IPS-20b (cell line): ENCODE data around the gene BCAR3.

Experiments used
- H3K27ac ChIP-seq: one replicate; pipeline ENCODE4 v1.5.1; 2013; ENCODE audit warnings: low read length
- H3K27me3 ChIP-seq: 2 replicates; pipeline ENCODE4 v1.6.1; 2013; ENCODE audit warnings: mild to moderate bottlenecking, low read length, inconsistent platforms; ENCODE audit not compliant: insufficient read depth
- H3K36me3 ChIP-seq: 2 replicates; pipeline ENCODE4 v1.6.1; 2013; ENCODE audit warnings: low read depth, mild to moderate bottlenecking, inconsistent platforms, low read length, moderate library complexity; ENCODE audit not compliant: insufficient read depth
- H3K4me1 ChIP-seq: 2 replicates; pipeline ENCODE4 v1.6.1; 2013; ENCODE audit warnings: mild to moderate bottlenecking, control low read depth, inconsistent platforms, low read length, moderate library complexity; ENCODE audit not compliant: insufficient read depth
- H3K4me3 ChIP-seq: 2 replicates; pipeline ENCODE4 v1.5.1; 2013; ENCODE audit warnings: mild to moderate bottlenecking, low read length, inconsistent platforms
- H3K9ac ChIP-seq: 2 replicates; pipeline ENCODE4 v1.6.1; 2013; ENCODE audit warnings: low read depth, mild to moderate bottlenecking, inconsistent platforms, low read length, moderate library complexity
- H3K9me3 ChIP-seq: 2 replicates; pipeline ENCODE4 v1.6.1; 2013; ENCODE audit warnings: mild to moderate bottlenecking, low read depth, low read length, inconsistent platforms; ENCODE audit not compliant: insufficient read depth

BCAR3 gene

DNA sequence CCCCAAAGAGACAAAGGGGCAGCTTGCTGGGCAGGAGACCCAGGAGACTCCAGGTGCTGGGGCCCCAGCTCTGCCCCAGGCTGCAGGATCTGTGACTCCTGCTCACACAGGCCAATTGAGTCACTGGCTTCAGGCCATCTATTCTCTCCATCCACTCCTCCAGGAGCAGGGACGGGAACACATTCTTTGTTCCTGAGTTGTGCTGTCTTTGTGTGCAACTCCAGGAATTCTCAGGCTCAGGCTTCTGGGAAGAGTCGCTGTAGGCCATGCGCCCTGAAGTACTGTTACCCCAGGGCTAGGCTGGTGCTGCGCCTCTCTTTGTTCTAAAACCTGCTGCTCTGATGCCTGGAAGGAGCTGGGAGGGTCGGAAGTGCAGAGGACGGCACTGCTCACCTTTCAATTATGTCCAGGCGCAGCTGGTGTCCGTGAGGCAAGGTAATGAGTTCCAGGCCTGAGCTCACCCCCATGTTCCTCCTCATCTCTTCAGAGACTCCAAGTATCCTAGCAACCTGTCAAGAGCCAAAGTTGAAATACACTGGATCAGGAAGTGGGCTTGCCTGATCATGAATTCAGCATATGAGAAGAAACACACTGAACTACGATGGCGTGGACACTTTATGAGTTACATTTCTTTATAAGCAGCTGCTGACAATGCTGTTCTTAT lies 105.9 kb downstream of the BCAR3 start:
- Histone ChIP-seq H3K36me3 (peaks cover 34% of the 10 kb centered on the region), H3K9me3 (no peaks in the 10 kb centered on the region), H3K4me1 (peaks cover 13% of the 10 kb centered on the region; the same call in 1 of the 2 replicates), H3K27ac (no peak overlapping the region), H3K4me3 (no peak overlapping the region), H3K9ac (no peak overlapping the region; the same call in 1 of the 2 replicates), H3K27me3 (no peaks in the 10 kb centered on the region)

GRCh38 chr1:93574991-93575390 lies 106.6 kb downstream of the BCAR3 start:
- Histone ChIP-seq H3K27me3 (no peaks in the 10 kb centered on the region), H3K9me3 (no peaks in the 10 kb centered on the region), H3K36me3 (peaks cover 40% of the 10 kb centered on the region), H3K4me3 (no peak overlapping the region), H3K27ac (no peak overlapping the region), H3K9ac (no peak overlapping the region), H3K4me1 (peaks cover 13% of the 10 kb centered on the region; the same call in 1 of the 2 replicates)

DNA sequence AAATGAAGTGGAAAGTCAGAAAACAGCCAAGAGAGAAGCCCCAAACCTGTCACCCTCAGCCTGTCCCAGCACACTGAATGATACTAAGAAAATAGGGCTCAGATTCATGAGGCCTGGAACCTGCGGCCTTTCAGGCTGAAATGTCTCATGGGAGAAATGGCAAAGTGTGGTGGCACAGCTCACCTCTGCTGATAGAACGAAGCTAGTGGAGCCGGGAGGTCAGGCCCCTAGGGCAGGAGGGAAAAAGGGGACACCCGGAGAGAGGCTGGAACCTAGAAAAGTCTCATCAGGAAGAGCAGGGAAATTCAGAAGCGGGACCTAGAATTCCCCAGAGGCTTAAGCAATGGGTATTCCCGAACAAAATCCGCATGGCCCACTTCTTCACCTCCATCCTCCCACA lies 107.1 kb downstream of the BCAR3 start:
- peaks cover 45% of the 10 kb centered on the region for H3K36me3 ChIP-seq
- H3K27ac ChIP-seq, result no peak overlapping the region
- no peak overlapping the region for H3K4me3 ChIP-seq
- H3K27me3 ChIP-seq, result no peaks in the 10 kb centered on the region
- H3K9ac ChIP-seq, result no peak overlapping the region
- H3K4me1 ChIP-seq, result peaks cover 13% of the 10 kb centered on the region; the same call in 1 of the 2 replicates
- no peaks in the 10 kb centered on the region for H3K9me3 ChIP-seq

- H3K9me3 ChIP-seq, result no peaks in the 10 kb centered on the region
- H3K36me3 ChIP-seq, result peaks cover 50% of the 10 kb centered on the region
- no peak overlapping the region for H3K27ac ChIP-seq
Measured at GRCh38 chr1:93573940-93574469, 107.6 kb downstream of the BCAR3 start.

DNA sequence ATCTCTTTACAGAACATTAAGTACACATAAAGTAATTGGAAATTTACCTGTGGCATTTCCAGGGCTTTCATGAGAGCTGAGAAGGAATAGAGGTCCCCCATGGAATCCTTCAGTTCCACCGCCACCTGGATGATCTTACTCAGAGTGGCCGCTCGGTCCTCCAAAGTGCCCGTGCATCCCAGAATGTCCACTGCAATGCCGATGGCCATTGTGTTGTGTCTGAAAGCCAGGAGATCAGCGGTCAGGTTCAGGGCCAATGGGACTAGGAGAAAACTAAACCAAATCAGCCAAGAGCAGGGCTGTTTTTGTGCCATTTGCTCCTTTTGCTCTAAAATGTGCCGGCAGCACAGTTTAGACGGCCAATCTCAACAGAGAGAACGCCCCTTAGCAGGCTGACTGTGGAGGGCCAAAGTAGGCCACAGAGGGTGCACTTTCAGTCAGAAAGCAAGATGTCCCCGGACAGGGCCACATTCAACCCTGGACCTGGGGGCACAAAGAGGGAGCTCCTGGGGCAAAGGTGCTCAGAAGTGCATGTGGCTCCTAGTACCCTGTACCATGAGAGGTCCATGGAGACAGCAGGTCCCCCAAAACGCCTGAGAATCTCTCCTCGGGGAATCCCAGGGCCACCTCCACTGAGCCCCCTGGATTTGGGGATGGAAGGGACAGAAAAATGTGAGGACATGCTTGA lies 109.9 kb downstream of the BCAR3 start:
- Histone ChIP-seq H3K27me3 (no peaks in the 10 kb centered on the region), H3K27ac (peak overlapping the region; percentile 1), H3K4me1 (peaks cover 13% of the 10 kb centered on the region; the same call in 1 of the 2 replicates), H3K36me3 (peaks cover 68% of the 10 kb centered on the region), H3K9me3 (no peaks in the 10 kb centered on the region), H3K9ac (no peak overlapping the region), H3K4me3 (no peak overlapping the region)

More at GRCh38 chr1:93573940-93574469, 107.6 kb downstream of the BCAR3 start:
- Histone ChIP-seq H3K9ac (no peak overlapping the region), H3K4me1 (peaks cover 13% of the 10 kb centered on the region; the same call in 1 of the 2 replicates), H3K27me3 (no peaks in the 10 kb centered on the region), H3K4me3 (no peak overlapping the region)

- peaks cover 71% of the 10 kb centered on the region for H3K36me3 ChIP-seq
Measured at GRCh38 chr1:93569489-93569888, 112.1 kb downstream of the BCAR3 start.

DNA sequence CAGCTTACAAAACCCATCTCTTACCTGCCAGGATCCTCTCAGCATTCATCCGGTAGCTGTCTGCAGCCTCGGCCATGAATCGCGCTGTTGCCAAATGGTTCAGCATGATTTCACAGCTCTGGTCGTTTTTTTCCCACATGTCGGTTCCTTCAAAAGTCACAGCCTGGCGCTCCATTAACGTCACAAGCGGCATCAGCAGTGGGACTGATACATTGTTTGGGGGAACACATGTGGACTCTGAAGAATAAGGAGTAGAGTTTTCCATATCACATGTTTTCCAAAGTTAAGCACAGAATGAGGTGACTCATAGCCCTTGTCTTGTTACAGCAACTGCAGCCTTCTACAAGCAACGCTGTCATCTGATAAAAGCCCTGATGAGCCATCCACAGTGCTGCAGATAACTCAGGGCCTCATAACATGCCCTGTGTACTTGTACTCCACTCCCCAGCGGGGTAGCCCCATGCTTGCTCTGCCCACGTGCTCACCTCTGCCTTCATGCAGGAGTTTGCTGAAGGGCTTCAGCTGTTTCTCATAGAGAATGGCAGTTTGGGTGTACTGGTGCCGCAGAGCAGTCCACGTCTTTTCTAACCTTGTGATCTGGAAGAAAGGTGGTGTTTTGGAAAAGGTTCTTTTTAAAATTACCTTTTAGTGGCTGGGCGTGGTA lies 114.2 kb downstream of the BCAR3 start:
- no peak overlapping the region for H3K27ac ChIP-seq
- no peaks in the 10 kb centered on the region for H3K27me3 ChIP-seq
- H3K9ac ChIP-seq, result no peak overlapping the region
- H3K36me3 ChIP-seq, result peaks cover 73% of the 10 kb centered on the region
- H3K4me3 ChIP-seq, result no peak overlapping the region
- peaks cover 6% of the 10 kb centered on the region; the same call in 1 of the 2 replicates for H3K4me1 ChIP-seq
- H3K9me3 ChIP-seq, result no peaks in the 10 kb centered on the region

More at GRCh38 chr1:93569489-93569888, 112.1 kb downstream of the BCAR3 start:
- Histone ChIP-seq H3K9me3 (no peaks in the 10 kb centered on the region), H3K27me3 (no peaks in the 10 kb centered on the region), H3K27ac (no peak overlapping the region), H3K4me3 (no peak overlapping the region), H3K9ac (no peak overlapping the region), H3K4me1 (peaks cover 10% of the 10 kb centered on the region; the same call in 1 of the 2 replicates)

DNA sequence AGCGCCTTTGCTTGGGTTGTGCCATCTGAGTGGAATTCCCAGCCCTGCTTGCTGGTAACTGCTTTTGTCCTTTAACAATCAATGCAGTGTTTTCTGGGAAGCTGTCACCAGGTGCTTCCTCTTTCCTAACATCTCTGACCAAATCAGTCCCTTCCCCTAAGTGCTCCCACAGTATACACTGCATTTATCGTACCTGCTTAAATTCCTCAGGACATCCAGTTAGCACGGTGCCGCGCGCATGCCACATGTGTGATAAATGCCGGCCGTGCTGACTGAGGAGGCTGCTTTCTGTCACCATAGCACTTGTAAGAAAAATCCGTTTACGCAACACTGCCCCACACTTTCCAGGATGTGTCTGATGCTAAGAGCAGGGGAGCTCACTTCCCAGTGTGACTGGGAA lies 115.4 kb downstream of the BCAR3 start:
- no peak overlapping the region for H3K9ac ChIP-seq
- no peak overlapping the region for H3K4me3 ChIP-seq
- no peaks in the 10 kb centered on the region for H3K27me3 ChIP-seq
- no peaks in the 10 kb centered on the region for H3K4me1 ChIP-seq
- no peaks in the 10 kb centered on the region for H3K9me3 ChIP-seq
- no peak overlapping the region for H3K27ac ChIP-seq
- H3K36me3 ChIP-seq, result peaks cover 80% of the 10 kb centered on the region

DNA sequence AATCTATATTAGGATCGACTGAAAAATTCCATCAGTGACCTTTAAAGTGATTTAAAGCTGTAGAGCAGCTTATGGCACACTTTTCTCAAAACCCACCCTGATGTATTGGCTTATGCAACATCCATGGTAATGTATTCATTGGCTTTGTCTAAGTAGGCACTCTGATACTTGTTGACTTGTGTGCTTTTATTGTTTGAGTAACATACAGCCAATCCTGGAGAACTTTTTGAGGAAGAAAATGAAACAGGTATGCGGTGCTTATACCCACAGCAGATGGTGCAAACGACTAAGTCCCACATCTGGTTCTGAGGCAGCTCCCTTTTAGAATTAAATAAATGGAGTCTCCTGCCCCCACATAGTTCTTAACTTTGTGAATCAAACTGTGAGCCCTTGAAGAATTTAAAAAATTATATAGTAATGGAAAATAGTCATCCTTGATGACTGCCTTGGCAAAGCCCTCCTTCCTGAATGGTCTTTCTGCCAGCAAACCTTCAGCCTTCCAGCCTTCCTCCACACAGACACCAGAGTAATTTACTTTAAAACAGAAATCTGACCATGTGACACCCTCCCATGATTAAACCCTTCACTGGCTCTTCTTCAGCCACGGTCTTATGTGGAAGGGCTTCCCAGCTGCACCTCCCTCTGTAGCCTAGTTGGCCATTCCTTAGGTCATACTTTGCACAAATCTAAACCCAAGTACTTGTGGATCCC lies 116.0 kb downstream of the BCAR3 start:
- no peak overlapping the region for H3K27ac ChIP-seq
- H3K4me3 ChIP-seq, result no peak overlapping the region
- no peak overlapping the region for H3K9ac ChIP-seq
- H3K9me3 ChIP-seq, result no peaks in the 10 kb centered on the region
- no peaks in the 10 kb centered on the region for H3K27me3 ChIP-seq
- peaks cover 83% of the 10 kb centered on the region for H3K36me3 ChIP-seq
- H3K4me1 ChIP-seq, result no peaks in the 10 kb centered on the region

- peaks cover 52% of the 10 kb centered on the region for H3K36me3 ChIP-seq
- H3K9ac ChIP-seq, result no peak overlapping the region
- H3K27ac ChIP-seq, result no peak overlapping the region
- H3K27me3 ChIP-seq, result no peaks in the 10 kb centered on the region
- no peaks in the 10 kb centered on the region for H3K9me3 ChIP-seq
- H3K4me3 ChIP-seq, result no peak overlapping the region
- no peaks in the 10 kb centered on the region; the same call in 1 of the 2 replicates for H3K4me1 ChIP-seq
Measured at GRCh38 chr1:93559695-93560094, 121.9 kb downstream of the BCAR3 start.

GRCh38 chr1:93559045-93559444 lies 122.6 kb downstream of the BCAR3 start:
- Histone ChIP-seq H3K9ac (no peak overlapping the region), H3K27ac (no peak overlapping the region), H3K9me3 (no peaks in the 10 kb centered on the region), H3K36me3 (peaks cover 56% of the 10 kb centered on the region), H3K4me3 (no peak overlapping the region), H3K4me1 (no peaks in the 10 kb centered on the region; the same call in 1 of the 2 replicates), H3K27me3 (no peaks in the 10 kb centered on the region)
